GM23248 (cell line): ENCODE results near the gene NSUN7.

Experiments
- EZH2 ChIP-seq: fragments of 200-600 bp; sonication (generic); IDR thresholded peaks from 2 replicates; pipeline ENCODE4 v1.6.1; 2018; ENCODE audit warnings: antibody characterized with exemption, mild to moderate bottlenecking; ENCODE audit not compliant: insufficient read depth, poor library complexity, severe bottlenecking
- EZH2phosphoT487 ChIP-seq: fragments of 200-600 bp; sonication (generic); IDR thresholded peaks from 2 replicates; pipeline ENCODE4 v1.6.1; 2018; ENCODE audit warnings: antibody characterized with exemption, moderate library complexity, mild to moderate bottlenecking, low read depth; ENCODE audit not compliant: insufficient read depth

- TF ChIP-seq EZH2 (no peak), EZH2phosphoT487 (no peak)
Measured at GRCh38 chr4:40733752-40734151, 16.0 kb upstream of the NSUN7 start.
